Esophagus muscularis mucosa (tissue), 3 donors: ENCODE measurements around the gene TNP2.

Source experiments
- POLR2A ChIP-seq: fragments of 450-650 bp; IDR thresholded peaks from one replicate; pipeline ENCODE4 v1.6.1; 2017; ENCODE audit warnings: antibody characterized with exemption, moderate library complexity, mild to moderate bottlenecking, low read depth
- POLR2AphosphoS5 ChIP-seq, 2 donors: sonication (generic); formaldehyde crosslinking; IDR thresholded peaks; one replicate each; pipeline ENCODE4 v1.6.1; 2017; ENCODE audit warnings: antibody characterized with exemption in 2 of 2
- TF ChIP-seq, protein P1 (sequence below), 3 experiments: fragments of 200-600 bp in 2 of 3; fragments of 450-650 bp in 1 of 3; sonication (generic) in 2 of 3; IDR thresholded peaks; one replicate each; pipeline ENCODE4 v1.5.1; 2017 to 2019; ENCODE audit warnings: antibody characterized with exemption in 3 of 3, mild to moderate bottlenecking in 2 of 3, moderate library complexity in 1 of 3

DNA sequence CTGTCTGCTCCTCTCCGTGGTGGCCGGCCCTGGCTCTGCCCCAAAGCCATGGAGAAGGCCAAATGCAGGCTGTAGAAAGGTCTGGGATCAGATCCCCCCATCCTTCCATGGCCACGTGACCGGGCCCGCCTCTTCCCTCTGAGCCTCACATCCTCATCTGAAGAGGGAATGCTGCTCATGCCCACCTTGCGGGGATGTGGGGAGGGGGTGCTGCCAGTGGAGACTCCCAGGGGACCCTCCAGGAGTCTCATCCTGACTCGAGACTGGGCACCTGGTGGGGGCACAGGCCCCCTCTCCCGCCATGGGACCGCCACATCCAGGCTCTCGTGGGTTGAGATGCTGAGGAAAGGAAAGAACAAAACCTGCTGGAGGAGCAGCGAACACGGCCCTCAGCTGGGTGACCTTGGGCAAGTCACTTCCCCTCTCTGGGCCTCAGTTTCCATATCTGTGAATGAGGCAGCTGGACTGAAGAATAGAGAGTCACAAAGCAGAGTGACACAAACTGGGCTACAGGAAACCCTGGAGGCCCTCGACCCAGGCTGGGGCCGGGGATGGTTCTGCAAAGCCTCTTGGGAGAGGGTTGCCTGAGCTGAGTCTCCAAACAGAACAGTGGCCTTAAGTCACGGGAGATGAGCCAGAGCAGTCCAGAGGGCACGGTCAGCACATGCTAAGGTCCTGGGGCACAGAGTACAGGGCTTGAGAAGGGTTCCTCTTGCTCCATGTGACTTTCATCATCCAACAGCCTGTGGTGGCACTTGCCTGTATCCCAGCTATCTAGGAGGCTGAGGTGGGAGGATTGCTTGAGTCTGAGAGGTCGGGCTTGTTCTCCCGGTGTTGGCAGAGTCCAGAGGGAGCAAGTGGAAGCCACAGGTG lies 43.2 kb downstream of the TNP2 start:
- TF ChIP-seq, protein P1, sequence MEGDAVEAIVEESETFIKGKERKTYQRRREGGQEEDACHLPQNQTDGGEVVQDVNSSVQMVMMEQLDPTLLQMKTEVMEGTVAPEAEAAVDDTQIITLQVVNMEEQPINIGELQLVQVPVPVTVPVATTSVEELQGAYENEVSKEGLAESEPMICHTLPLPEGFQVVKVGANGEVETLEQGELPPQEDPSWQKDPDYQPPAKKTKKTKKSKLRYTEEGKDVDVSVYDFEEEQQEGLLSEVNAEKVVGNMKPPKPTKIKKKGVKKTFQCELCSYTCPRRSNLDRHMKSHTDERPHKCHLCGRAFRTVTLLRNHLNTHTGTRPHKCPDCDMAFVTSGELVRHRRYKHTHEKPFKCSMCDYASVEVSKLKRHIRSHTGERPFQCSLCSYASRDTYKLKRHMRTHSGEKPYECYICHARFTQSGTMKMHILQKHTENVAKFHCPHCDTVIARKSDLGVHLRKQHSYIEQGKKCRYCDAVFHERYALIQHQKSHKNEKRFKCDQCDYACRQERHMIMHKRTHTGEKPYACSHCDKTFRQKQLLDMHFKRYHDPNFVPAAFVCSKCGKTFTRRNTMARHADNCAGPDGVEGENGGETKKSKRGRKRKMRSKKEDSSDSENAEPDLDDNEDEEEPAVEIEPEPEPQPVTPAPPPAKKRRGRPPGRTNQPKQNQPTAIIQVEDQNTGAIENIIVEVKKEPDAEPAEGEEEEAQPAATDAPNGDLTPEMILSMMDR (IDR thresholded peaks at IDR 0.05): no peak
- no peak for TF ChIP-seq POLR2AphosphoS5 (IDR thresholded peaks at IDR 0.05)
- no peak for TF ChIP-seq POLR2A
